Measurements from ENCODE around the gene TTLL11. TPM values are rescaled to one million over a fixed set of nuclear protein-coding genes. Genes with fewer than 3 reads are reported as not detected.

Gene TTLL11
- total RNA-seq, 2 donors from 2014 or later = 11.7 to 11.9 TPM

GRCh38 chr9:121966706-121967105 lies 126.4 kb downstream of the TTLL11 start:
- 100% methylated on average over 1 of the region's 1 CpG for WGBS

DNA sequence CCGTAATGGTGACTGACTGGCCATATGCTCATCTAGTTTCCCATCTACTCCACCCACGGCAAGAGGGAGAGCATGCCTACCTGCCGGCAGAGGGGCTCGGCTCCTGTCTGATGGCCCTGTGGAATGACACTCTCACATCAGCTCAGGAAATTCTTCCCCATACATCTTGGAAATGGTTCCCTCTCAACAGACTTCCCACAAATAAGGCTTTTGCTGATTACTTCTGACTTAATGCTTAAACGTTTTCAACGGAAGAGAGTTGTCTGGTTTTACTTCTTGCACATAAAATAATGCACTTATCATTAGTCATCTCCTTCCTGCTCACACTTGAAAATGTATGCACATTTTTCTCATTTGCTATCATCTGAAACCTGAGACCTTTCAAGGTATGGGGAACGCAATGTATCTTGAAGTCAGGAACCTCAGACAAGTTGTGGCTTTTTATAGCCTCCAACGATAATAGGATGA lies 129.5 kb downstream of the TTLL11 start:
- H3K27me3 ChIP-seq (replicated peaks; ENCODE audit: insufficient read depth) = no peaks in the 10 kb centered on the region

More at GRCh38 chr9:121966706-121967105, 126.4 kb downstream of the TTLL11 start:
- no peak overlapping the region for H3K27ac ChIP-seq
- no peak overlapping the region for H3K4me3 ChIP-seq
- no peak for DNase-seq (ENCODE audit: low spot score)
- H3K27me3 ChIP-seq (replicated peaks; ENCODE audit: insufficient read depth) = no peaks in the 10 kb centered on the region
- TF ChIP-seq POLR2A (IDR thresholded peaks at IDR 0.05) (no peak), CTCF (IDR thresholded peaks at IDR 0.05) (no peak), POLR2AphosphoS5 (IDR thresholded peaks at IDR 0.05) (no peak)
- H3K9me3 ChIP-seq = no peaks in the 10 kb centered on the region
- intact Hi-C loops (cut with DNase I) = no loop called here
- no peaks in the 10 kb centered on the region for H3K4me1 ChIP-seq (replicated peaks)
- H3K36me3 ChIP-seq = no peaks in the 10 kb centered on the region

GRCh38 chr9:121962421-121962820 lies 130.7 kb downstream of the TTLL11 start:
- no peaks in the 10 kb centered on the region for H3K9me3 ChIP-seq
- no peak overlapping the region for H3K4me3 ChIP-seq
- intact Hi-C loops (cut with DNase I) = no loop called here
- 100% methylated on average over 1 of the region's 1 CpG for WGBS
- no peak for DNase-seq (ENCODE audit: low spot score)
- no peaks in the 10 kb centered on the region for H3K36me3 ChIP-seq
- no peak overlapping the region for H3K27ac ChIP-seq
- no peaks in the 10 kb centered on the region for H3K4me1 ChIP-seq (replicated peaks)
- no peak for TF ChIP-seq POLR2AphosphoS5 (IDR thresholded peaks at IDR 0.05)
- no peak for TF ChIP-seq POLR2A (IDR thresholded peaks at IDR 0.05)
- TF ChIP-seq CTCF (IDR thresholded peaks at IDR 0.05) = no peak
- no peaks in the 10 kb centered on the region for H3K27me3 ChIP-seq (replicated peaks; ENCODE audit: insufficient read depth)

More for the DNA sequence above, 129.5 kb downstream of the TTLL11 start:
- Histone ChIP-seq H3K36me3 (no peaks in the 10 kb centered on the region), H3K27ac (no peak overlapping the region), H3K4me1 (replicated peaks) (no peaks in the 10 kb centered on the region), H3K9me3 (no peaks in the 10 kb centered on the region), H3K4me3 (no peak overlapping the region)
- DNase-seq (ENCODE audit: low spot score) = no peak
- intact Hi-C loops (cut with DNase I) = no loop called here
- TF ChIP-seq CTCF (IDR thresholded peaks at IDR 0.05) (no peak), POLR2AphosphoS5 (IDR thresholded peaks at IDR 0.05) (no peak), POLR2A (IDR thresholded peaks at IDR 0.05) (no peak)
- WGBS = 67% methylated on average over 8 of the region's 8 CpGs

DNA sequence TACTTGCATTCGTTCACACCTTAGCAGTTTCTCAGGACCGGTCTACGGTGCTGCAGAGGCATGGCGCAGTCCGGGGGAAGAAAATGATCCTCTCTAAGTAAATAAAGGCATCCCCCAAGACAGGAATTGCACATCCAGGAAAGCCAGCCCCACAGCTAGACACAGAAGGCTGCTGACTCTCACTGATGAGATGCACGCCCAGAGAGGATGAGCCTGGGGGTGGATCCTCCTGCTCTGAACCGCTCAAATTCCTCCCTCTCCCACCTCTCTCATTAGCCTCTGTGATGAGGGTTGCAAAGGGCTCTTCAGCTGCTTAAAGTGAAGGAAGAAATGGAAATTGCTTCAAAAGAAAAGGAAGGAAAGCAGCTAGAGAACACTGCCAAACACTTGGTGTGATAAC lies 132.4 kb downstream of the TTLL11 start:
- Histone ChIP-seq H3K9me3 (no peaks in the 10 kb centered on the region), H3K27me3 (replicated peaks; ENCODE audit: insufficient read depth) (no peaks in the 10 kb centered on the region), H3K4me3 (no peak overlapping the region), H3K27ac (no peak overlapping the region), H3K36me3 (no peaks in the 10 kb centered on the region), H3K4me1 (replicated peaks) (no peaks in the 10 kb centered on the region)
- intact Hi-C loops (cut with DNase I) = no loop called here
- no peak for TF ChIP-seq POLR2AphosphoS5 (IDR thresholded peaks at IDR 0.05)
- no peak for TF ChIP-seq CTCF (IDR thresholded peaks at IDR 0.05)
- TF ChIP-seq POLR2A (IDR thresholded peaks at IDR 0.05) = no peak
- 90% methylated on average over 7 of the region's 7 CpGs for WGBS
- no peak for DNase-seq (ENCODE audit: low spot score)

GRCh38 chr9:121958530-121958929 lies 134.6 kb downstream of the TTLL11 start:
- DNase-seq (ENCODE audit: low spot score) = no peak
- Histone ChIP-seq H3K4me3 (no peak overlapping the region), H3K9me3 (no peaks in the 10 kb centered on the region), H3K27ac (no peak overlapping the region), H3K36me3 (no peaks in the 10 kb centered on the region), H3K27me3 (replicated peaks; ENCODE audit: insufficient read depth) (no peaks in the 10 kb centered on the region), H3K4me1 (replicated peaks) (no peaks in the 10 kb centered on the region)
- intact Hi-C loops (cut with DNase I) = no loop called here
- TF ChIP-seq POLR2A (IDR thresholded peaks at IDR 0.05) = no peak
- no peak for TF ChIP-seq POLR2AphosphoS5 (IDR thresholded peaks at IDR 0.05)
- no peak for TF ChIP-seq CTCF (IDR thresholded peaks at IDR 0.05)
- 88% methylated on average over 4 of the region's 4 CpGs for WGBS

Data from prostate gland (tissue), 2 donors.